Testis (tissue), 2 donors: ENCODE results near the gene NEK7.

Experiments
- POLR2A ChIP-seq: fragments of 450-650 bp; IDR thresholded peaks from one replicate; pipeline ENCODE4 v1.6.1; 2017; ENCODE audit warnings: antibody characterized with exemption, mild to moderate bottlenecking, moderate library complexity
- TF ChIP-seq, protein P1 (sequence below), 3 experiments: fragments of 450-650 bp in 2 of 3; fragments of 200-600 bp in 1 of 3; sonication (generic) in 1 of 3; IDR thresholded peaks; one replicate each; pipeline ENCODE4 v1.5.1; 2016 to 2019; ENCODE audit warnings: antibody characterized with exemption in 3 of 3, mild to moderate bottlenecking in 2 of 3, moderate library complexity in 1 of 3

DNA sequence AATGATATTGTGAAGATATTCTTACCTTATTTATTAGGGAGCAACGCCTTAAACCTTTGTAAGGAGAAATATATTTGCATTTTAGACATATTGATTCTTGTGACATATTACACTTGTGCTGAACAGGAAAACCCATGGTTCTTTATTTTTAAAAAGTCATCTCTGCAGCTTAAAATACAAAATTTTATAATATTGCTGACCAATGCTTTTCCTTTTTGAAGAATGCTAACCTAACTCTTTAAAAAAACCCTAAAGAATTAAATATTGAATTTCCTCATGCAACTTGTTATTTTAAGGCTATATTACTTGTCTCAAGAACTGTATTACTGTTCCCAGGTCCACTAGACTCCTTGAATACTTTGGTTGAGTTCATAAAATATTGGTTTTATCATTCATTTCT lies 99.0 kb downstream of the NEK7 start:
- TF ChIP-seq, protein P1, sequence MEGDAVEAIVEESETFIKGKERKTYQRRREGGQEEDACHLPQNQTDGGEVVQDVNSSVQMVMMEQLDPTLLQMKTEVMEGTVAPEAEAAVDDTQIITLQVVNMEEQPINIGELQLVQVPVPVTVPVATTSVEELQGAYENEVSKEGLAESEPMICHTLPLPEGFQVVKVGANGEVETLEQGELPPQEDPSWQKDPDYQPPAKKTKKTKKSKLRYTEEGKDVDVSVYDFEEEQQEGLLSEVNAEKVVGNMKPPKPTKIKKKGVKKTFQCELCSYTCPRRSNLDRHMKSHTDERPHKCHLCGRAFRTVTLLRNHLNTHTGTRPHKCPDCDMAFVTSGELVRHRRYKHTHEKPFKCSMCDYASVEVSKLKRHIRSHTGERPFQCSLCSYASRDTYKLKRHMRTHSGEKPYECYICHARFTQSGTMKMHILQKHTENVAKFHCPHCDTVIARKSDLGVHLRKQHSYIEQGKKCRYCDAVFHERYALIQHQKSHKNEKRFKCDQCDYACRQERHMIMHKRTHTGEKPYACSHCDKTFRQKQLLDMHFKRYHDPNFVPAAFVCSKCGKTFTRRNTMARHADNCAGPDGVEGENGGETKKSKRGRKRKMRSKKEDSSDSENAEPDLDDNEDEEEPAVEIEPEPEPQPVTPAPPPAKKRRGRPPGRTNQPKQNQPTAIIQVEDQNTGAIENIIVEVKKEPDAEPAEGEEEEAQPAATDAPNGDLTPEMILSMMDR (IDR thresholded peaks at IDR 0.05): no peak
- no peak for TF ChIP-seq POLR2A
